NB4 (cell line): ENCODE data around the gene GABRG3.

Experiments
- CTCF ChIP-seq: IDR thresholded peaks from one replicate; pipeline ENCODE4 v1.5.1; 2012; ENCODE audit warnings: low read depth, low read length
- MAX ChIP-seq: IDR thresholded peaks from 2 replicates; pipeline ENCODE4 v1.6.1; 2011; ENCODE audit warnings: low read depth, low read length
- MYC ChIP-seq: IDR thresholded peaks from 2 replicates; pipeline ENCODE4 v1.6.1; 2011; ENCODE audit warnings: low read depth, low read length
- POLR2A ChIP-seq: IDR thresholded peaks from 2 replicates; pipeline ENCODE4 v1.6.1; 2011; ENCODE audit warnings: mild to moderate bottlenecking; ENCODE audit not compliant: insufficient read length; ENCODE audit errors: extremely low read depth

- TF ChIP-seq CTCF (no peak), POLR2A (no peak), MAX (no peak), MYC (no peak)
Measured at GRCh38 chr15:27077790-27078189, 106.8 kb downstream of the GABRG3 start.
